Breast epithelium (tissue), 3 donors: ENCODE results near the gene PITPNM1.

Source experiments
- CTCF ChIP-seq, 3 donors: fragments of 450-650 bp; IDR thresholded peaks; one replicate each; pipeline ENCODE4 v1.5.1; 2016 to 2017; ENCODE audit warnings: antibody characterized with exemption in 3 of 3, mild to moderate bottlenecking in 3 of 3, moderate library complexity in 3 of 3
- POLR2A ChIP-seq: fragments of 450-650 bp; IDR thresholded peaks from one replicate; pipeline ENCODE4 v1.6.1; 2016; ENCODE audit warnings: antibody characterized with exemption, mild to moderate bottlenecking, moderate library complexity

- no peak for TF ChIP-seq CTCF (IDR thresholded peaks at IDR 0.05)
- TF ChIP-seq POLR2A: no peak
Observed at GRCh38 chr11:67502328-67502979, 2.7 kb downstream of the PITPNM1 start.
